Transverse colon (tissue), 4 donors: Measurements from ENCODE around the gene MB21D2.

Experiments used
- CTCF ChIP-seq, 5 experiments: fragments of 200-600 bp in 3 of 5; fragments of 450-650 bp in 2 of 5; sonication (generic) in 3 of 5; IDR thresholded peaks; 1 replicate in 2 of 5; 2 replicates in 3 of 5; pipeline ENCODE4 v1.5.1; 2016 to 2017; ENCODE audit warnings: antibody characterized with exemption in 5 of 5, inconsistent platforms in 3 of 5, mild to moderate bottlenecking in 2 of 5, moderate library complexity in 1 of 5
- EP300 ChIP-seq: sonication (generic); formaldehyde crosslinking; IDR thresholded peaks from one replicate; pipeline ENCODE4 v1.6.1; 2017; ENCODE audit warnings: antibody characterized with exemption, low read depth
- POLR2A ChIP-seq: fragments of 450-650 bp; IDR thresholded peaks from one replicate; pipeline ENCODE4 v1.6.1; 2016; ENCODE audit warnings: antibody characterized with exemption, mild to moderate bottlenecking, moderate library complexity
- POLR2AphosphoS5 ChIP-seq, 3 donors: sonication (generic); formaldehyde crosslinking; IDR thresholded peaks; one replicate each; pipeline ENCODE4 v1.6.1; 2016; ENCODE audit warnings: antibody characterized with exemption in 3 of 3

DNA sequence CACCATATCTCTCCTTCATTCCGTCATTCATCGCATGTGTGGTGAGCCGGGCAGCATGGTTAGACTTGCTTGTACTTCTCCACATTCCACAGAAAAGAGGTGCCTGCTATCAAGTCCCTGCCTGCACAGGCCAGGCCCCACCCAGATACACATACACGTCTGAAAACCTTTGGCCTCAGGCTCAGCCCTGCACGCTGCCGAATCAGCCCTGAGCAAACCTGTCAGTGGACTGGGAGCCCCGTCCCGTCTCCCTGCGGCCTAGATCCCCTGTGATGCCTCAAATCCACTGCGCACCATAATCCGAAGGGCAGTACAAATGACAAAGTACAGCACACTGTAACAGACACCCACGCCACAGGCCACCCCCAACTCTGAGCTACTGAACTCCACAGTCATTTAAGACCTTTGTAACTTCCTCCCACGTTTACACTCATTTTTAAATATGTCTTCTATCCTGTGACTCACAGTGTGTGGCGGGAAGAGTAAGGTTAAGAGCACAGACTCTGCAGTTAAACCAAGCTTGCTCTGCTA, 67.1 kb downstream of the MB21D2 start:
- TF ChIP-seq POLR2A (peak; percentile 31), CTCF (IDR thresholded peaks at IDR 0.05) (no peak), POLR2AphosphoS5 (IDR thresholded peaks at IDR 0.05) (peak in 2 of 3 donors; percentile 21 to 35), EP300 (no peak)
